VCaP (cell line): ENCODE data around the gene KIT.

Experiments used
- H3K27ac ChIP-seq: fragments of 450-650 bp; 2 replicates; pipeline ENCODE4 v1.5.1; 2017
- CTCF ChIP-seq: fragments of 450-650 bp; conservative IDR thresholded peaks from 2 replicates; pipeline ENCODE4 v1.5.1; 2017; ENCODE audit warnings: mild to moderate bottlenecking, moderate library complexity

KIT gene

GRCh38 chr4:54731976-54732375, 74.2 kb downstream of the KIT start:
- H3K27ac ChIP-seq: no peak overlapping the region
- TF ChIP-seq CTCF: no peak

GRCh38 chr4:54737421-54737820, 79.7 kb downstream of the KIT start:
- TF ChIP-seq CTCF: no peak
- H3K27ac ChIP-seq: no peak overlapping the region

- no peak for TF ChIP-seq CTCF
- no peak overlapping the region for H3K27ac ChIP-seq
These were observed 83.4 kb downstream of the KIT start for GRCh38 chr4:54741202-54741601.

GRCh38 chr4:54742636-54743399, 85.1 kb downstream of the KIT start:
- no peak overlapping the region for H3K27ac ChIP-seq
- TF ChIP-seq CTCF: no peak

GRCh38 chr4:54743562-54743961, 85.8 kb downstream of the KIT start:
- no peak overlapping the region for H3K27ac ChIP-seq
- no peak for TF ChIP-seq CTCF

- H3K27ac ChIP-seq: no peak overlapping the region
- TF ChIP-seq CTCF: no peak
These were observed 86.7 kb downstream of the KIT start for GRCh38 chr4:54744487-54744886.

- H3K27ac ChIP-seq: no peak overlapping the region
- TF ChIP-seq CTCF: no peak
These were observed 87.4 kb downstream of the KIT start for GRCh38 chr4:54745031-54745770.
